ENCODE measurements around the gene SMYD5.

DNA sequence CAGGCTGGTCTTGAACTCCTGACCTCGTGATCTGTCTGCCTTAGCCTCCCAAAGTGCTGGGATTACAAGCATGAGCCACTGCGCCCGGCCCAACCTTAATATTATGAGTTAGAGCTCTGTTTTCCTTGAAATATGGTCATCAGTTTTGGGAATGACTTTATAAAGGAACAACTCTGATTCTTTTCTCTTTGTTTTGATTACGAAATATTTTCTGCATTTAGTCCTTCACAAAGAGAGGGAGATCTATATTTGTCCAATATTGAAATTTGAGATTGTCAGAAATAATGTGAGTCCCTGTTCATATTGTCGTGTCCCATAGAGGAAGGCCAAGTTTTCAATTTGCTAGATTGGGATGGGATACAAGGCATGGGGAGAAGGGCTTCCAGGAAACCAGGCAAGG, 3.1 kb downstream of the SMYD5 start:
- TF ChIP-seq CTCF (conservative IDR thresholded peaks at IDR 0.05; ENCODE audit: low read depth, low read length), result no peak
- no peak for TF ChIP-seq EZH2phosphoT487 (IDR thresholded peaks at IDR 0.05; ENCODE audit: borderline replicate concordance, low read length)
